OCI-LY1 (cell line): ENCODE data around the gene CCDC85C.

Source experiments
- CTCF ChIP-seq: fragments of 200-600 bp; sonication (generic), shearing (Covaris generic); IDR thresholded peaks from 2 replicates; pipeline ENCODE4 v1.5.1; 2017; ENCODE audit warnings: mild to moderate bottlenecking, antibody characterized with exemption, low read length, moderate library complexity, mixed read lengths
- EZH2 ChIP-seq: fragments of 200-600 bp; sonication (generic), shearing (Covaris generic); IDR thresholded peaks from 2 replicates; pipeline ENCODE4 v1.8.0; 2017; ENCODE audit warnings: borderline replicate concordance, mixed run types, mild to moderate bottlenecking, antibody characterized with exemption, low read length, moderate library complexity, mixed read lengths

- TF ChIP-seq CTCF = no peak
- no peak for TF ChIP-seq EZH2
Measured at GRCh38 chr14:99627100-99627499, 23.1 kb upstream of the CCDC85C start.
